ENCODE data around the gene CCDC196.
"Not testable (repeated sequence)": the region's sequence is repeated elsewhere in the genome, so short reads cannot be mapped to it uniquely, and the experiment has no call there.

Gene CCDC196

GRCh38 chr14:66543996-66544395, 57.8 kb downstream of the CCDC196 start:
- Histone ChIP-seq H3K27me3 (ENCODE audit: insufficient read depth, low read depth, severe bottlenecking) (no peaks in the 10 kb centered on the region), H3K9me3 (ENCODE audit: severe bottlenecking) (no peaks in the 10 kb centered on the region), H3K27ac (peak overlapping the region; percentile 57), H3K36me3 (0 out of 2 replicates have a peak, but pooled peaks cover 3% of the 10 kb centered on the region), H3K4me3 (ENCODE audit: low read depth, low read length) (no peak overlapping the region)
- TF ChIP-seq, protein P1, sequence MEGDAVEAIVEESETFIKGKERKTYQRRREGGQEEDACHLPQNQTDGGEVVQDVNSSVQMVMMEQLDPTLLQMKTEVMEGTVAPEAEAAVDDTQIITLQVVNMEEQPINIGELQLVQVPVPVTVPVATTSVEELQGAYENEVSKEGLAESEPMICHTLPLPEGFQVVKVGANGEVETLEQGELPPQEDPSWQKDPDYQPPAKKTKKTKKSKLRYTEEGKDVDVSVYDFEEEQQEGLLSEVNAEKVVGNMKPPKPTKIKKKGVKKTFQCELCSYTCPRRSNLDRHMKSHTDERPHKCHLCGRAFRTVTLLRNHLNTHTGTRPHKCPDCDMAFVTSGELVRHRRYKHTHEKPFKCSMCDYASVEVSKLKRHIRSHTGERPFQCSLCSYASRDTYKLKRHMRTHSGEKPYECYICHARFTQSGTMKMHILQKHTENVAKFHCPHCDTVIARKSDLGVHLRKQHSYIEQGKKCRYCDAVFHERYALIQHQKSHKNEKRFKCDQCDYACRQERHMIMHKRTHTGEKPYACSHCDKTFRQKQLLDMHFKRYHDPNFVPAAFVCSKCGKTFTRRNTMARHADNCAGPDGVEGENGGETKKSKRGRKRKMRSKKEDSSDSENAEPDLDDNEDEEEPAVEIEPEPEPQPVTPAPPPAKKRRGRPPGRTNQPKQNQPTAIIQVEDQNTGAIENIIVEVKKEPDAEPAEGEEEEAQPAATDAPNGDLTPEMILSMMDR (IDR thresholded peaks at IDR 0.05; ENCODE audit: low read depth, low read length): no peak
- DNase-seq: no peak

DNA sequence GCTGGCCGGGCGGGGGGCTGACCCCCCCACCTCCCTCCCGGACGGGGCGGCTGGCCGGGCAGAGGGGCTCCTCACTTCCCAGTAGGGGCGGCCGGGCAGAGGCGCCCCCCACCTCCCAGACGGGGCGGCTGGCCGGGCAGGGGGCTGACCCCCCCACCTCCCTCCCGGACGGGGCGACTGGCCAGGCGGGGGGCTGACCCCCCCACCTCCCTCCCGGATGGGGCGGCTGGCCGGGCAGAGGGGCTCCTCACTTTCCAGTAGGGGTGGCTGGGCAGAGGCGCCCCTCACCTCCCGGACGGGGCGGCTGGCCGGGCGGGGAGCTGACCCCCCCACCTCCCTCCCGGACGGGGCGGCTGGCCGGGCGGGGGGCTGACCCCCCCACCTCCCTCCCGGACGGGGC, 59.0 kb downstream of the CCDC196 start:
- not testable (repeated sequence) for H3K9me3 ChIP-seq (ENCODE audit: severe bottlenecking); DNase-seq; H3K27me3 ChIP-seq (ENCODE audit: insufficient read depth, low read depth, severe bottlenecking); H3K27ac ChIP-seq; H3K4me3 ChIP-seq (ENCODE audit: low read depth, low read length); H3K36me3 ChIP-seq

DNA sequence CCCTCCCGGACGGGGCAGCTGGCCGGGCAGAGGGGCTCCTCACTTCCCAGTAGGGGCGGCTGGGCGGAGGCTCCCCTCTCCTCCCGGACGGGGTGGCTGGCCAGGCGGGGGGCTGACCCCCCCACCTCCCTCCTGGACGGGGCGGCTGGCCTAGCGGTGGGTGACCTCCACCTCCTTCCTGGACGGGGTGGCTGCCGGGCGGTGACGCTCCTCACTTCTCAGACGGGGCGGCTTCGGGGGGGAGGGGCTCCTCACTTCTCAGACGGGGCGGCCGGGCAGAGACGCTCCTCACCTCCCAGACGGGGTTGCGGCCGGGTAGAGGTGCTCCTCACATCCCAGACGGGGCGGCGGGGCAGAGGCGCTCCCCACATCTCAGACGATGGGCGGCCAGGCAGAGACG, 59.6 kb downstream of the CCDC196 start:
- not testable (repeated sequence) for H3K36me3 ChIP-seq; H3K9me3 ChIP-seq (ENCODE audit: severe bottlenecking); DNase-seq; H3K4me3 ChIP-seq (ENCODE audit: low read depth, low read length); H3K27me3 ChIP-seq (ENCODE audit: insufficient read depth, low read depth, severe bottlenecking); H3K27ac ChIP-seq
